Cardiac fibroblast (primary cell): Measurements from ENCODE around the gene TFR2.

Experiments used
- DNase-seq, 2 donors: peaks; one replicate each; pipeline versions ENCODE4 v3.0.0 to v3.0.0-alpha.2; 2010; ENCODE audit warnings: low read depth in 2 of 2
- H3K4me3 ChIP-seq, 2 donors: replicated peaks in 1 of 2; 1 replicate in 1 of 2; 2 replicates in 1 of 2; pipeline ENCODE4 v1.5.1; 2011; ENCODE audit warnings: low read depth in 2 of 2, low read length in 2 of 2, mild to moderate bottlenecking in 2 of 2, moderate library complexity in 1 of 2
- TF ChIP-seq, protein P1 (sequence below): IDR thresholded peaks from one replicate; pipeline ENCODE4 v1.5.1; 2011; ENCODE audit warnings: low read depth, mild to moderate bottlenecking, low read length, inconsistent platforms

The TFR2 gene

GRCh38 chr7:100589341-100589947 is 51.9 kb downstream of the TFR2 start:
- TF ChIP-seq, protein P1, sequence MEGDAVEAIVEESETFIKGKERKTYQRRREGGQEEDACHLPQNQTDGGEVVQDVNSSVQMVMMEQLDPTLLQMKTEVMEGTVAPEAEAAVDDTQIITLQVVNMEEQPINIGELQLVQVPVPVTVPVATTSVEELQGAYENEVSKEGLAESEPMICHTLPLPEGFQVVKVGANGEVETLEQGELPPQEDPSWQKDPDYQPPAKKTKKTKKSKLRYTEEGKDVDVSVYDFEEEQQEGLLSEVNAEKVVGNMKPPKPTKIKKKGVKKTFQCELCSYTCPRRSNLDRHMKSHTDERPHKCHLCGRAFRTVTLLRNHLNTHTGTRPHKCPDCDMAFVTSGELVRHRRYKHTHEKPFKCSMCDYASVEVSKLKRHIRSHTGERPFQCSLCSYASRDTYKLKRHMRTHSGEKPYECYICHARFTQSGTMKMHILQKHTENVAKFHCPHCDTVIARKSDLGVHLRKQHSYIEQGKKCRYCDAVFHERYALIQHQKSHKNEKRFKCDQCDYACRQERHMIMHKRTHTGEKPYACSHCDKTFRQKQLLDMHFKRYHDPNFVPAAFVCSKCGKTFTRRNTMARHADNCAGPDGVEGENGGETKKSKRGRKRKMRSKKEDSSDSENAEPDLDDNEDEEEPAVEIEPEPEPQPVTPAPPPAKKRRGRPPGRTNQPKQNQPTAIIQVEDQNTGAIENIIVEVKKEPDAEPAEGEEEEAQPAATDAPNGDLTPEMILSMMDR: no peak
- DNase-seq: no peak
- H3K4me3 ChIP-seq: peak overlapping the region in 1 of 2 donors; percentile 0

- TF ChIP-seq, protein P1: peak; percentile 45
- H3K4me3 ChIP-seq: no peak overlapping the region
- DNase-seq: peak; percentile 41 to 42
Measured at GRCh38 chr7:100588438-100588837, 52.9 kb downstream of the TFR2 start.

GRCh38 chr7:100586266-100587025 is 54.9 kb downstream of the TFR2 start, which contains the start of gene FBXO24:
FBXO24 (plus strand) TSS chr7:100586328; CDS start chr7:100586626, 298 bp downstream.
- peak within 1 kb of the TSS; percentile 94 for H3K4me3 ChIP-seq
- TF ChIP-seq, protein P1: no peak
- DNase-seq: peak; percentile 100

GRCh38 chr7:100585511-100586265 is 55.7 kb downstream of the TFR2 start, which contains the start of gene LRCH4:
LRCH4 (minus strand) TSS chr7:100586129; CDS start chr7:100586100, 29 bp downstream.
- peak in 1 of 2 donors; percentile 55 for DNase-seq
- peak within 1 kb of the TSS; percentile 94 for H3K4me3 ChIP-seq
- TF ChIP-seq, protein P1: no peak

GRCh38 chr7:100584683-100585510 is 56.5 kb downstream of the TFR2 start:
- H3K4me3 ChIP-seq: peak overlapping the region; percentile 94
- TF ChIP-seq, protein P1: no peak
- DNase-seq: peak; percentile 79 to 94

GRCh38 chr7:100584054-100584682 is 57.2 kb downstream of the TFR2 start:
- DNase-seq: peak; percentile 40 to 68
- TF ChIP-seq, protein P1: no peak
- H3K4me3 ChIP-seq: peak overlapping the region; percentile 94
